Right lung (tissue), 5 donors: ENCODE results near the gene MPST. TPM values are rescaled to one million over a fixed set of nuclear protein-coding genes. Genes with fewer than 3 reads are reported as not detected.
"Not testable (repeated sequence)": the region's sequence is repeated elsewhere in the genome, so short reads cannot be mapped to it uniquely, and the experiment has no call there.

Source experiments
- DNase-seq, 2 donors: peaks; one replicate each; pipeline ENCODE4 v3.0.0-alpha.2; 2013
- polyA plus RNA-seq, 5 donors: library from polyadenylated mRNA; unstranded; fragments of 120-200 nt; gene quantifications; one replicate each; pipeline versions ENCODE4 v1.2.1 to v1.2.3, GENCODE V29; 2013; ENCODE audit warnings: inconsistent platforms in 1 of 5, low replicate concordance in 1 of 5; ENCODE audit not compliant: insufficient read length in 5 of 5, insufficient read depth in 1 of 5

The MPST gene
- polyA plus RNA-seq, 5 donors: 33.7 to 82.8 (median 47.3) TPM

DNA sequence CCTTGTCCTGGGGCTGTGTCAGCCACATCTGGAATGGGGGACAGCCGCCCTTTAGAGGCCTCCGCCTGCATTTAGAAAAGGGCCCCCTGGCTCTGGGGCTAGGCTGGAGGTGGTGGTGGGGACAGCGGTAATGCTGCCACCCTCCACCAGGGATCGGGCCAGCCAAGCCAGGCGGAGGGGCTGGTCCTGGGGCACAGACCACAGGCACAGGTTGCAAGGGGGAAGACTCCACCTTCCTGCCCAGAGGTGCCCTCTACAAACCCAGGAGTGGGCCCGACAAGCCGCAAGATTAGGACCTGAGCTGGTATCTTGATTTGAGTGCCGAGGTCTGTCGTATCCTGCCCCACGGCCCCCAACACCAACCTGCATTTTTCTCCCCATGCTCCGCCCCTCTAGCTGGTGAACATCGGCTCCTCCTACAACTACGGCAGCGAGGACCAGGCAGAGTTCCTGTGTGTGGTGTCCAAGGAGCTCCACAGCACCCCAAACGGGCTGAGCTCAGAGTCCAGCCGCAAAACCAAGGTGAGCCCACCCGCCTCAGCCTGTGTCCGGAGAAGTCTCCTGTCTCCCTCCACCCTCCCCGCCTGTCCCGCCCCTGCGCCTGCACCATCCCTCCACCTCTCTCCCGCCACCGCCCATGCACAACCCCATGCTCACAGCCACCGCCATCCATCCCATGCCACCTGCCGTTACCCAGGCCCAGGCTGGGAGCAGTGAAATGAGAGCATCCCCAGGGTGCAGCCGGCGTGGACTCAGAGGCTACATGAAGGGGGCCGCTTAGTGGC lies 39.6 kb downstream of the MPST start:
- DNase-seq: no peak

DNA sequence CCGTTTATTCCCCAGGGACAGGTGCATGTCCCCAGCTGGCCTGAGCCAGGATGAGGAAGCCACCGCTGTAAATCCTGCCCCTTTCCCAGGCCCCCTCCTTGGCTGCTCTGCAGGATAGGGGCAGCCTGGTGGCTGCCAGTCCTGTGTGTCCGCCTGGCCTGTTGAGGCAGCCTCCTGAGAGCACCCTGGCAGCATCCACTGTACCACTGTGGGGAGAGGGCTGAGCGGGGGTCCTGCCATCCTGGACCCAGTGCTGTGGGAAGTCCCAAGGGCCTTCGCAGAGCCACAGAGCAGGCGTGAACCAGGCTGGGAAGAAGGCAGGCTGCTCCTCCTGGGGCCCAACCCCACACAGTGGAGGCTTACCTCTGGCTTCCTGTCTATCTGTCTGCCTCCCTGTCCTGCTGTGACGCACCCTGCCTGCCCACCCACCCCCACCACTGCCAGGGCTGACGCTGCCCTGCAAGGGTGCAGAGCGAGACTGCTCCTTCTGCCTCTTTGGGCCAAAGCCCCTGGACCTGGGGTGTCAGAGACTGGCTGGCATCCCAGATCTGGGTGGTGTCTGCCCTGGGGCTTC lies 40.4 kb downstream of the MPST start:
- no peak for DNase-seq

- no peak for DNase-seq
Measured at GRCh38 chr22:37060801-37061610, 41.5 kb downstream of the MPST start.

DNA sequence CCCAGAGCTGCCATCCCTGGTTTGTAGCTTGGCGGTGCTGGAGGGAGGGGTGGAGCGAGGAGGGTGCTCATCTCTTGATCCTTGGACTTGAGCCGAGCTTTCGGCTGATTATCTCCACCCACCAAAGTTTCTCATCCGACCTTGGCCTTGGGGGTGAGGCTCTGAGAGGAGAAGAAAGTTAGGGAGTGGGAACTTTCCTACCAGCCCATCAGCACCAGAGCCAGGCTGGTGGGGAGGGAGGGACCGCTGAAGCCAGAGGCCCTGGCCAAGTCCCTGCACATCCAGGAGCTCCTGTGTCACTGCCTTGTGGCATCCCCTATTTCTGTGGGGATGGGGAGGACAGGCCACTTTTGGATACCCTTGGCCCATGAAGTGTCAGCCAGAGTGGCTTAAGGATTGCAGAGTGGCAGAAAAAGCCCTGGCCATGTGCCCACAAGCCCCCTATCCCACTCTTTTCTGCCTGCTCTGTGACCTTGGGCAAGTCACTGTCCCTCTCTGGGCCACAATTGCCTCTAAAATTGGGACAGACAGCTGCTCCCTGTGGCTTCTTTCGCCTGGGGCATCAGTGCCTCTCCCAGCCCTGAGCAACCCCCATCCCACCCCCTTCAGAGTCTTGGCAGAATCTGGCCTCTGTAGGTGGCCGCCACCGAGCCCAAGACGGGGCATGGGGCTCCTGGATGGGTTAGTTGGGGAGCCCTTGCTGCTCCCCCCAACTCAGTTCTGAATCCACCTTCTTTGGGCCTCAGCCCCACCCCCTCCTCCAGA lies 42.3 kb downstream of the MPST start:
- no peak for DNase-seq

DNA sequence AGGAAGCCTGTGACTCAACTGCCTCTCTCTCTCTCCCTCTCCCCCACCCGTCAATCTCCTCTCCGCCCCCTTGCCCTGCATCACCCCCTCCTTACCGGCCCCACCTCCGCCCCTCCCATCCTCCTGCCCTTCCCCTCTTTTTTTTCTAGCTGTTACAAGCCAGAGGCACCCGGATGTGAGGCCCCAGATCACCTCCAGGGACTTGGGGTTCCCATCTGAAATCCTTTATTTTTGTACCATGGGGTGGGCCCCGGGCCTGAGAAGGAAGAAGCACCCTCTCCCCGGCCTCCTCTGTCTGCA lies 42.8 kb downstream of the MPST start:
- DNase-seq: no peak

- DNase-seq: no peak
Measured at GRCh38 chr22:37062702-37063381, 43.3 kb downstream of the MPST start.

GRCh38 chr22:37063431-37064420 lies 44.2 kb downstream of the MPST start:
- no peak for DNase-seq

DNA sequence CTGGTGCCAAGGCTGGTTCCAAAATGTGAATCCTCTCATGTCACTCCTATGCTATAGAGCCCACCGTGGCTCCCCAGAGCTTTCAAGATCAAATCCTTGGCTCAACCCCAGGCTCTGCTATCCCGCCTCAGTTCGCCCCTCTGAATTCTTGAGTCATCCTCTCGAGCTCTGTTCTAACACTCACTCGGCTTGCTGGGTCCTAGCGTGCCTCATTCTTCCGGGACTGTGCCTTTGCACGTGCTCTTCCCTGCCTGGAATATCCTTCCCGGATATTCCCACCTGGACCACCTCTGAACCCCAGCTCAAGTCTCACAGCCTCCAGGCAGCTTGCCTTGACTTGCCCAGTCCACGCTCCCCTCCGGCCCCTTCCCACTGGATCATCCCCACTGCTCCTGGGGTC lies 45.0 kb downstream of the MPST start:
- DNase-seq: no peak

DNA sequence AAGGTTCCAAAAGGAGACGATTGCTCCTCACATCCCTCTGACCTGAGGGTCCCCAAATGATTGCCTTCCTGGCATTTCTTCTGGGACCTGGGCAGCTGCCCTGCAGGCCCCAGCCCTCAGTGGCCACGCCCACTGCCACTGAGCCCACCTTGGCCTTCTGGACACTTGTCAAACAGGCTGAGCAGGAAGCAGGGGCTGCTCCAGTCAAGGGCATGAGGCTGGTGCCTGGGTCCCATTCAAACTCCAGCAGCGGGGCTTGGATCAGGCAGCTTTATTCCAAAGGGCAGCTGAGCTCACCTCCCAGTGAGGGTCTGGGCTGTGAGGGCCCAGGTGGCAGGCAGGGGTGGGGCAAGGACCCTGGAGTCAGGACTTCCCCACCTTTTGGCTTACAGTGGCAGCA lies 45.6 kb downstream of the MPST start:
- DNase-seq: no peak

- no peak for DNase-seq
Measured at GRCh38 chr22:37065961-37066360, 46.4 kb downstream of the MPST start.

DNA sequence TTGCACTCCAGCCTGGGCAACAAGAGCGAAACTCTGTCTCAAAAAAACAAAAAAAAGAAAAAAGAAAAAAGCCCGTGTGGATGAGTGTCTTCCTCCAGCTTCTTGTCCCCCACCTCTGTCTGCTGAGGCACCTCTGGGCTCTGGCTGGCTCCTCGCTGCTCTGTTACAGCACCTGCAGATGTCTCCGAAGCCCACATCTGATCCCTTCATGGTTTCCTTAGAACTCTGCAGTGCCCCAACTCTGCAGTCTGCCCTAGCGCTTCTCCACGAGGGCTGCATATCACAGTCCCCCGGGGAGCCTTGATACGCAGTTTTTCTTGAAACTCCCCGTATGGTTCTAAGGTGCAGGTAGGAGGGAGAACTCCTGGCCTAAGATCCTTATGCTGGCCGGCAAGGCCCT lies 47.9 kb downstream of the MPST start:
- DNase-seq: no peak

- no peak for DNase-seq
Measured at GRCh38 chr22:37068859-37069258, 49.3 kb downstream of the MPST start.

DNA sequence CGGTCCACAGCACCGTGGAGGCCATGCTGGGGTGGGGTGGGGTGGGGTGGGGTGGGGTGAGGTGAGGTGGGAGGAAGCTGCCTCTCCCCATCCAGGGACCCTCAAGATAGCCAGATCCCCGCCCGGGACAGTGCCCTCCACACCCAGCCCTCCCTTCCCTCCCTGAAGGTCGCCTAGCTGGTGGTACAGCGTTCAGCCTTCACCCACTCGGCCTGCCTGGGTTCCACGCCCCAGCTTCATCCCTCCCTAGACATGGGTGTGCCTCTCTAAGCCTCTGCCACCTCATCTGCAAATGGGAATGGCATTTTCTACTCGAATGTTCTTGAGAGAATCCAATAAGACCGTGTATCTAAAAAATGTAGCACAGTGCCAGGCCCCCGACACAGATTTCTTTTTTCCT lies 49.8 kb downstream of the MPST start:
- no peak for DNase-seq

GRCh38 chr22:37069719-37070118 lies 50.2 kb downstream of the MPST start:
- DNase-seq: no peak

DNA sequence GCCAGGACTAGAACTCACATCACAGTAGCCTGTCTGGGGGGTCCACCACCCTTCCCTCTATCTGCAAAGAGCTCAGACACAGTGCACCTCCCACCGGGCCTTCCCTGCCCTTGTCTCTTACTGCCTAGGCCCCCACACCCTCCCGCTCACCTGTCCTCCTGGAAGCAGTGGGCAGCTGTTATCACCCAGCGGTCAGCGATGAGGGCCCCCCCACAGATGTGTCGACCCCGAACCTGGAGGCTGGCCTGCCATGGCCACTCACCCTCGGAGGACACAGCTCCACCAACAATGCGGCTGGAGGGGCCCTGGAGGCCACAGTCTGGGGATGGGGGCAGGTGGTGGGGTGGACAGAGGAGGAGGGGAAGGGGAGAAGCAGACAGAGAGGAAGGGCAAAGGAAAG lies 50.8 kb downstream of the MPST start:
- DNase-seq: no peak

DNA sequence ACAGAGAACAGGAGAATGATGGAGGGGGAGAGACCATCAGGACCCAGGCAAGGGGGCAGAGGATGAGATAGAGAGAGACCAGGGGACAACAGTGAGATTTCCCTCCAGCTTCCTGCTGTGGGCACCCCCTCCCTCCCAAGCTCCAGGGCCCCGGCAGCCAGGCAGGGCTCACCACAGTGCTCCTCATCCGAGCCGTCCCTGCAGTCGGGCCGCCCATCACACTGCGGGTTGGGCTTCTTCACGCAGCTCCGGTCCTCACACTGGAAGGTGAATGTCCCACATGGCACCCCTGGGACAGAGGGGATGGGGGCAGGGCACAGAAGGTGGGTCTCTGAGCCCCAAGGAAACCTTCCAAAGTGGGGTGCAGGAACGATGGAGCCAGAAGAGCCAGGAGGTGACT lies 51.2 kb downstream of the MPST start:
- no peak for DNase-seq

DNA sequence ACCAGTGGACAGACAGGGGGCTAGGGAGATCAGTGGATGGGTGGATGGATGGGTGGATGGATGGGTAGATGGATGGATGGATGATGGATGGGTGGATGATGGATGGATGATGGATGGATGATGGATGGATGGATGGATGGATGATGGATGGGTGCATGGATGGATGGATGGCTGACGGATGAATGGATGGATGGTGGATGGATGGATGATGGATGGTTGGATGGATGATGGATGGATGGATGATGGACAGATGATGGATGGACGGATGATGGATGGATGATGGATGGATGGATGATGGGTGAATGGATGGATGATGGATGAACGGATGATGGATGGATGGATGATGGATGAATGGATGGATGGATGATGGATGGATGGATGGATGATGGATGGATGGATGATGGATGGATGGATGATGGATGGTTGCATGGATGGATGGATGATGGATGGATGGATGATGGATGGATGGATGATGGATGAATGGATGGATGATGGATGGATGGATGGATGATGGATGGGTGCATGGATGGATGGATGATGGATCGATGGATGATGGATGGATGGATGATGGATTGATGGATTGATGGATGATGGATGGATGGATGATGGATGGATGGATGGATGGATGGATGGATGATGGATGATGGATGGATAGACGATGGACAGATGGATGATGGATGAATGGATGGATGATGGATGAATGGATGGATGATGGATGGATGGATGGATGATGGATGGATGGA lies 52.5 kb downstream of the MPST start:
- not testable (repeated sequence) for DNase-seq

DNA sequence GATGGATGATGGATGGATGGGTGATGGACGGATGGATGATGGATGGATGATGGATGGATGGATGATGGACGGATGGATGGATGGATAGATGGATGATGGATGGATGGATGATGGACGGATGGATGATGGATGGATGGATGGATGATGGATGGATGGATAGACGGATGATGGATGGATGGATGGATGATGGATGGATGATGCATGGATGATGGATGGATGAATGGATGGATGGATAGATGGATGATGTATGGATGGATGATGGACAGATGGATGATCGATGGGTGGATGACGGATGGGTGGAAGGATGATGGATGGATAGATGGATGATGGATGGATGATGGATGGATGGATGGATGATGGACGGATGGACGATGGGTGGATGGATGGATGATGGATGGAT lies 53.1 kb downstream of the MPST start:
- no peak for DNase-seq

- no peak for DNase-seq
Measured at GRCh38 chr22:37074537-37074936, 55.0 kb downstream of the MPST start.

DNA sequence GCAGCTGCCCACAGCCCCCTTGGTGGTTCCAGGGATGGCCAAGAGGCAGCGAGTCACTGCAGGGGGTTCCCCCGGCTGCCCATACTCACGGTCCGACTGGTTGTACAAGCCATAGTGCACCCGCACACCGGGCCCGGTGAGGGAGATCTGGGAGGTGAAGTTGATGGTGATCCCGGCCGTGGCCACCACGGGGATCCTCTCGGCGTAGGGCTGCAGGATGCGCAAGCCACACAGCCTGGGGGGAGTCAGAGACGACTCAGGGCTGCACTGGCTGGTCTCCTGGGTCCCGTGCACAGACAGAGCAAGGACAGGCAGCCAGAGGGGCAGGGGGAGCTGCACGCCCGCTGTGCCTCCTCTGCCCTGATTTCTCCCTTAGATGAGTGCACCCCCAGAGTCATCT lies 55.5 kb downstream of the MPST start:
- DNase-seq: no peak
